Measurements from ENCODE around the gene GPSM1.

GPSM1 gene

DNA sequence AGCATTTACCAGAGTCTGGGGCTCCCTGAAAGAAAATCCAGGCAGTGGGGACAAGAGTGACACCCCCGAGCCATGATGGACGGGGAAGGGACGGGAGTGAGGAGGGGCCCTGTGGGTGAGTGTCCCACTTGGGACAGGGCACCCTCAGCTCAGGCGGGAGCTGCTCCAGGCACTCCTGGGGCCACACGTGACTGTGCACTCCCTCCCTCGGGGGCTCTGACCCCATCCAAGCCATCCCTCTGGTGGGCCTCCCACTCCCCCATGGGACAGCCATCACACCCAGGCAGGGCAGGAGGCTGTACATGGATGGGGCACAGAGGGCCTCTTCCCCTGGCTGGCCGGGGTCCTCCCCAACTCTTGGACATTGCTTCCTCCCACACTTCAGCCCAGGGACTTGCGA is 49.1 kb downstream of the GPSM1 start:
- DNase-seq (ENCODE audit: low read depth): no peak
- TF ChIP-seq, protein P1, sequence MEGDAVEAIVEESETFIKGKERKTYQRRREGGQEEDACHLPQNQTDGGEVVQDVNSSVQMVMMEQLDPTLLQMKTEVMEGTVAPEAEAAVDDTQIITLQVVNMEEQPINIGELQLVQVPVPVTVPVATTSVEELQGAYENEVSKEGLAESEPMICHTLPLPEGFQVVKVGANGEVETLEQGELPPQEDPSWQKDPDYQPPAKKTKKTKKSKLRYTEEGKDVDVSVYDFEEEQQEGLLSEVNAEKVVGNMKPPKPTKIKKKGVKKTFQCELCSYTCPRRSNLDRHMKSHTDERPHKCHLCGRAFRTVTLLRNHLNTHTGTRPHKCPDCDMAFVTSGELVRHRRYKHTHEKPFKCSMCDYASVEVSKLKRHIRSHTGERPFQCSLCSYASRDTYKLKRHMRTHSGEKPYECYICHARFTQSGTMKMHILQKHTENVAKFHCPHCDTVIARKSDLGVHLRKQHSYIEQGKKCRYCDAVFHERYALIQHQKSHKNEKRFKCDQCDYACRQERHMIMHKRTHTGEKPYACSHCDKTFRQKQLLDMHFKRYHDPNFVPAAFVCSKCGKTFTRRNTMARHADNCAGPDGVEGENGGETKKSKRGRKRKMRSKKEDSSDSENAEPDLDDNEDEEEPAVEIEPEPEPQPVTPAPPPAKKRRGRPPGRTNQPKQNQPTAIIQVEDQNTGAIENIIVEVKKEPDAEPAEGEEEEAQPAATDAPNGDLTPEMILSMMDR (conservative IDR thresholded peaks at IDR 0.05; ENCODE audit: low read depth, low read length): no peak
- no peak overlapping the region for H3K4me3 ChIP-seq (ENCODE audit: low read length)

GRCh38 chr9:136377341-136378169 is 50.2 kb downstream of the GPSM1 start:
- H3K4me3 ChIP-seq (ENCODE audit: low read length): no peak overlapping the region
- no peak for DNase-seq (ENCODE audit: low read depth)

DNA sequence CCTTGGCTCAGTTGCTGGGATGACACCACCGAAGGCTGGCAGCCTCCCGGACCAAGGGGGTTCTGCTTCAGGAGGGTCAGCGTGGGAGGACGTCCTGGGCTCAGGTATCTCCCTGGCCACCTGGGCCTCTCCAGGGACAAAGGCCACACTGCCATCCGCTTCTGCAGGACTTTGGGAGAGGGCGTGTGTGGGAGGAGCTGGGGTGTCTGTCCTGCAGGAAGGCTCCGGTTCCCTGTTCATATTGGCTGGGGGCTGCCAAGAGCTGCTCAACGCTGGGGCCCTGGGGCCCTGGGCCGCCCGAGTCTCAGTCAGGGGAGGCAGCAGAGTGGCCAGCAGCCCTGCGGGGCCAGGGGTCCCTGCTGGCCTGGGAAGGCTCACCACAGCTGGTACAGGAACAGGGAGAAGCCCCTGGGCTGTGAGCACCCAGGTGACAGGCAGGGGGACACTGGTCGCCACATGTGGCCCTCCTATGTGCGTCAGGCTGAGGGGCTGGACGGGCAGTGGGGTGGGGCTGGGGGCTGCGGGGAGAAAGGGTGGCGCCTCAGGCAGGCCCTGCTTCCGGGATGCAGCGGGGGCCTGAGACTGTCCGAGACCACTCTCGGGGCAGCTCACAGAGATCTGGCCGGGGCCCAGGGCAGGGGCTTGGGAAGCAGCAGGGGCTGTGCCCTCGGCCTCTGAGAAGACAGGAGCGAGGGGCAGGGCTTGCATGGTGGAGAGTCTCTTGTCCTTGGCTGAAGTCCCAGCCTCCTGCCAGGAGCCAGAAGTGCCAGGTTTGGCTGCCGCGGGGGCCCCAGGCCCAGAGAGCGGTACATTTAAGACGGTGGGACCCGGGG is 51.0 kb downstream of the GPSM1 start:
- TF ChIP-seq, protein P1 (conservative IDR thresholded peaks at IDR 0.05; ENCODE audit: low read depth, low read length): no peak
- no peak for DNase-seq (ENCODE audit: low read depth)
- no peak overlapping the region for H3K4me3 ChIP-seq (ENCODE audit: low read length)

More at GRCh38 chr9:136377341-136378169, 50.2 kb downstream of the GPSM1 start:
- TF ChIP-seq, protein P1 (conservative IDR thresholded peaks at IDR 0.05; ENCODE audit: low read depth, low read length): no peak

DNA sequence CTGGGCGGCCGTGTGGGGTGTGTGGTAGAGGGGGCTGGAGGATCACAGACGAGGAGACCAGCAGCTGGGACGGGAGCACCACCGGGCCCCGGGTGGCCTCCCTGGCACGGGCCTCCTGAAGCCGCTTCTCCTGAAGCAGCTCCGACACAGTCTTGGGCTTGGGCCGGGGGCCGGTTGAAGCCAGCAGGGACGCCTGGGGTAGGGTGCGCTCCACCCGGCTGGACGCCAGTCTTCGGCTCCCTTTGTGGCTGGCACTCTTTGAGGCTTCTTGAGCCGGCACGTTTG is 51.6 kb downstream of the GPSM1 start:
- H3K4me3 ChIP-seq (ENCODE audit: low read length): no peak overlapping the region
- TF ChIP-seq, protein P1 (conservative IDR thresholded peaks at IDR 0.05; ENCODE audit: low read depth, low read length): no peak

DNA sequence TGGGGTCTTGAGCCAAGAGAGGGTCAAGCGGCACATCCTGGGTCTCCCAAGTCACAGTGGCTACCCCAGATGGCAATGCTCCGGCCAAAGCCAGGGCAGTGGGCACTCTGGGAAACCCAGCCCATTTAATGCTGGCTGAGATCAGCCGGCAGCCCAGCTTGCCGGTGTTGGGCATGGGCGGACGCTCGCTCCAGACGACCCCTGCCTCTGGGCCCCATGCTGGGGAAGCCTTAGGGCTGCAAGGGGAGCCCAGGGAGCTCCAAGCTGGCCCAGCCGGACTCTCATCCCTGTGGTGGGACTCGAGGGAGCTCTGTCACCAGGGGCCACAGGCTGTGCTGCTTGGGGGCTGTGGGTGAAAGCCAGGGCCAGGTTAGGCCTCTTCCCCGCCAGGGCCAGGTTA is 52.1 kb downstream of the GPSM1 start:
- H3K4me3 ChIP-seq (ENCODE audit: low read length): no peak overlapping the region
- TF ChIP-seq, protein P1 (conservative IDR thresholded peaks at IDR 0.05; ENCODE audit: low read depth, low read length): no peak
- DNase-seq (ENCODE audit: low read depth): no peak

More for the DNA sequence above, 51.6 kb downstream of the GPSM1 start:
- no peak for DNase-seq (ENCODE audit: low read depth)

GRCh38 chr9:136379891-136380290 is 52.6 kb downstream of the GPSM1 start:
- no peak overlapping the region for H3K4me3 ChIP-seq (ENCODE audit: low read length)
- no peak for DNase-seq (ENCODE audit: low read depth)
- TF ChIP-seq, protein P1 (conservative IDR thresholded peaks at IDR 0.05; ENCODE audit: low read depth, low read length): no peak
